Adrenal gland (tissue), 12 donors: ENCODE data around the gene CCDC3. TPM values are rescaled to one million over a fixed set of nuclear protein-coding genes. Genes with fewer than 3 reads are reported as not detected.

Experiments
- DNase-seq, 7 donors: peaks; one replicate each; pipeline ENCODE4 v3.0.0-alpha.2; 2019 to 2020
- H3K27ac ChIP-seq, 5 donors: fragments of 200-600 bp; sonication (generic) in 4 of 5; 1 replicate in 3 of 5; 2 replicates in 2 of 5; pipeline versions ENCODE4 v1.5.1 to v1.8.0; 2016 to 2020; ENCODE audit warnings: mild to moderate bottlenecking in 1 of 5
- H3K27me3 ChIP-seq: fragments of 200-600 bp; 2 replicates; pipeline ENCODE4 v1.8.0; 2021
- H3K36me3 ChIP-seq, 2 donors: fragments of 200-600 bp; replicated peaks in 1 of 2; 1 replicate in 1 of 2; 2 replicates in 1 of 2; pipeline versions ENCODE4 v1.5.1 to v1.8.0; 2018 to 2022
- H3K4me1 ChIP-seq, 2 donors: fragments of 200-600 bp; replicated peaks in 1 of 2; 1 replicate in 1 of 2; 2 replicates in 1 of 2; pipeline versions ENCODE4 v1.5.1 to v1.8.0; 2018 to 2021
- H3K4me3 ChIP-seq, 4 donors: fragments of 200-600 bp; sonication (generic) in 3 of 4; one replicate each; pipeline ENCODE4 v1.5.1; 2016 to 2018
- H3K9me3 ChIP-seq, 3 donors: fragments of 200-600 bp; sonication (generic) in 1 of 3; replicated peaks in 1 of 3; 1 replicate in 2 of 3; 2 replicates in 1 of 3; pipeline versions ENCODE4 v1.5.1 to v1.8.0; 2016 to 2021
- POLR2A ChIP-seq, 2 donors: fragments of 450-650 bp; IDR thresholded peaks; one replicate each; pipeline ENCODE4 v1.6.1; 2017; ENCODE audit warnings: antibody characterized with exemption in 2 of 2, mild to moderate bottlenecking in 2 of 2, moderate library complexity in 1 of 2
- WGBS, 4 donors: extraction: QIAGEN DNeasy Blood & Tissue Kit in 2 of 4; methylation state at CpG; one replicate each; pipeline versions ENCODE4 v1.1.5 to v1.1.7; 2013 to 2017; 5-methylcytosine and 5-hydroxymethylcytosine counted together
- intact Hi-C, 2 donors: fragments of 100-400 bp; cut with DNase I; formaldehyde crosslinking; loops; one replicate each; pipeline versions ENCODE4 v1.14.1 to v1.15.0; 2022 to 2023
- polyA plus RNA-seq, 3 donors: library from polyadenylated mRNA; stranded (reverse); fragments of 200-250 nt in 2 of 3; fragments of 350-450 nt in 1 of 3; fragmentation: Illumina TruSeq in 1 of 3; extraction: RNeasy Lipid Tissue Mini Kit (QIAGEN cat#74804) in 1 of 3; gene quantifications; one replicate each; pipeline ENCODE4 v1.2.3, GENCODE V29; 2013 to 2014
- total RNA-seq, 9 donors: library from RNA; depleted of rRNA in 4 of 9; stranded (reverse); fragments of >200 nt in 4 of 9; fragments of 120-200 nt in 1 of 9; fragmentation: NEBNext Ultra II Directional in 1 of 9; extraction: Animal tissue kit (Norgen Biotek cat#: 25700) in 1 of 9; gene quantifications; one replicate each; pipeline versions ENCODE4 v1.1.0 to v1.2.4, GENCODE V29; 2013 to 2023
- TF ChIP-seq, protein P1 (sequence below), 6 experiments: fragments of 450-650 bp in 4 of 6; fragments of 200-600 bp in 2 of 6; sonication (generic) in 1 of 6; IDR thresholded peaks; 1 replicate in 5 of 6; 2 replicates in 1 of 6; pipeline versions ENCODE4 v1.5.1 to v1.8.0; 2016 to 2021; ENCODE audit warnings: antibody characterized with exemption in 6 of 6, mild to moderate bottlenecking in 2 of 6, moderate library complexity in 1 of 6
- donor health status: healthy with polysubstance abuse.
- donor health status: Bipolar disorder and iron deficiency.
- donor health status: DM: yes; HTN: yes; CAD: no.
- donor health status: DM: no; HTN: no; CAD: no.
- donor health status: DM: no; HTN: no; CAD: no.
- donor health status: DM: yes; HTN: yes; CAD: no.

The CCDC3 gene
- total and polyA plus RNA-seq, 12 donors = 1.6 to 9.9 (median 5.8) TPM

DNA sequence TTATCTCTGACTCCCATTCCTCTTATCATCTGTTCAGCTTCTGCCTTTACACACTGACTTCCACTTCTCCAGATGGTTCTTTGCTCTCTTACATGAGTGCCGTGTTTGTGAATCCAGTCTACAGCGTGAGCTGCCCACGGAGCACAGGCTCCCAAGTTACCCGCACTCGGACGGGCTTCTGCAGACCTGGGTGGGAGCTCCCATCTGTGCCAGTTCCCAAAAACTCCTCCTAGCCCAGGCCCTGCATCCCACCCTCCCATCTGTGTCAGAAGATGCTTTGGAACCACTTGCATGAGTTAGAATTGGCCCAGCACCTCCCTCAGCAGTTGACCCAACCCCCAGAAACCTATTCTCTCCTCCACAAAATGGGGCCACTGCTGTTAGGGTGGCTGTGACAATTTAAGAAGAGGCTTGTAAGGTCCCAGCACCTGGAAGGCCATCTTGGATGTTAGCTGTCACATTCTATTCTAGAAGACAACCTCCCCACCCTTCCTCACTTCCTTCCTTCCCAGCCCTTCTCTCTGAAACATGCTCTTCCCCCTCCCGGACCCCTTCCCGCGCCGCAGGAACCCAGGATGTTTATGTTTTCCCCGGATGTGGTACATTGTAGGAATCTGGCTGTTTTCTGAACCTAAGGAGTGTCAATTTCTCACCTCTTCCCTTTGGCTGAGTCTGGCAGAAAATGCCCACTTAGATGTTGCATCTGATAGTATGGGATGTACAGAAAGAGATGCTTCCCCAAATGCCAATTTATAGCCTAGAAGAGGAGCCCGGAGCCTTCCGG lies 79.2 kb downstream of the CCDC3 start:
- intact Hi-C loops = no loop called here
- H3K36me3 ChIP-seq = no peaks in the 10 kb centered on the region
- no peak overlapping the region for H3K27ac ChIP-seq
- WGBS, 4 donors = 76 to 88% (median 79%) methylated on average over 13 of the region's 13 CpGs
- no peaks in the 10 kb centered on the region for H3K27me3 ChIP-seq
- H3K4me3 ChIP-seq = no peak overlapping the region
- no peaks in the 10 kb centered on the region for H3K4me1 ChIP-seq
- TF ChIP-seq POLR2A (IDR thresholded peaks at IDR 0.05) = no peak
- TF ChIP-seq, protein P1, sequence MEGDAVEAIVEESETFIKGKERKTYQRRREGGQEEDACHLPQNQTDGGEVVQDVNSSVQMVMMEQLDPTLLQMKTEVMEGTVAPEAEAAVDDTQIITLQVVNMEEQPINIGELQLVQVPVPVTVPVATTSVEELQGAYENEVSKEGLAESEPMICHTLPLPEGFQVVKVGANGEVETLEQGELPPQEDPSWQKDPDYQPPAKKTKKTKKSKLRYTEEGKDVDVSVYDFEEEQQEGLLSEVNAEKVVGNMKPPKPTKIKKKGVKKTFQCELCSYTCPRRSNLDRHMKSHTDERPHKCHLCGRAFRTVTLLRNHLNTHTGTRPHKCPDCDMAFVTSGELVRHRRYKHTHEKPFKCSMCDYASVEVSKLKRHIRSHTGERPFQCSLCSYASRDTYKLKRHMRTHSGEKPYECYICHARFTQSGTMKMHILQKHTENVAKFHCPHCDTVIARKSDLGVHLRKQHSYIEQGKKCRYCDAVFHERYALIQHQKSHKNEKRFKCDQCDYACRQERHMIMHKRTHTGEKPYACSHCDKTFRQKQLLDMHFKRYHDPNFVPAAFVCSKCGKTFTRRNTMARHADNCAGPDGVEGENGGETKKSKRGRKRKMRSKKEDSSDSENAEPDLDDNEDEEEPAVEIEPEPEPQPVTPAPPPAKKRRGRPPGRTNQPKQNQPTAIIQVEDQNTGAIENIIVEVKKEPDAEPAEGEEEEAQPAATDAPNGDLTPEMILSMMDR (IDR thresholded peaks at IDR 0.05) = no peak
- no peaks in the 10 kb centered on the region for H3K9me3 ChIP-seq
- DNase-seq = no peak

DNA sequence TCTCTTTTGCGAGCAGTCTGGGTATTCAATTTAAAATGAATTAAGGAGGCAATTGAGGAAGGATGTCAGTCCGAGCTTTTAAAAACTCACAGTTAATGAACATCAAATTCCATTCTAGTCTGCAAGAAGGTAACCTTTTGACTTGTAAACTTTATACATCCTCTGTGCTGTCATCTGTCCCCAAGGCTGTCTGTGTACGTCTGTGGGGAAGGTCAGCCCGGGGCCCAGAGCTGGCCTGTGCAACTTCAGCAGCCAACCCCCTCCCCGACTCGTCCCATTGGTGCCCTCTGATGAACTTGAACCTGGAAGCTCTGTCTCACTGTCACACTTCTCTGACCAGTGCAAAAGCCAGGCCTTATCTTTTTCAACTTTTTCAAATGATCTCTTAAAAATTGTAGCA lies 80.3 kb downstream of the CCDC3 start:
- 25 to 43% (median 37%) methylated on average over 6 of the region's 6 CpGs for WGBS, 4 donors
- intact Hi-C loops = no loop called here
- DNase-seq = peak in 4 of 7 donors; percentile 14 to 51 (median 26)
- Histone ChIP-seq H3K4me3 (no peak overlapping the region), H3K27ac (no peak overlapping the region), H3K4me1 (no peaks in the 10 kb centered on the region), H3K9me3 (no peaks in the 10 kb centered on the region), H3K36me3 (no peaks in the 10 kb centered on the region), H3K27me3 (no peaks in the 10 kb centered on the region)
- TF ChIP-seq POLR2A (IDR thresholded peaks at IDR 0.05) = no peak

DNA sequence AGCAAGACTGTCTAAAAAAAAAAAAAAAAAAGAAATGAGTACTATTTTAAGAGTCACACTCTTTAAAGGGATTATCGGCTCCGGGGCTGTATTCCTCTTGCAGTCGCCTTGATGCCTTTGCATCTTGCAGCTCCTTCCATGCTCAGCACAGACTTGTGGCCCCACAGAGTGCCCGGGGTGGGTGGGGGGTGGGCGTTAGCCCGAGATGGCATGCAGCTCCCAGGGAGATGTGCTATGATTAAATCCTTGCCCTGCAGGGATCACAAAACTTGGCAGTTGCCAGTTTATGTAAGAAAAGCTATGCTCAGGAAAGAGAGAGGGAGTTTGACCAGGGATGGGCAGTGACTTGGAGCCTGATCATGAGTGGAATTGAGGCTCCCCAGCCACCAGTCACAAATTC lies 81.9 kb downstream of the CCDC3 start:
- Histone ChIP-seq H3K27ac (no peak overlapping the region), H3K27me3 (no peaks in the 10 kb centered on the region), H3K36me3 (no peaks in the 10 kb centered on the region), H3K9me3 (no peaks in the 10 kb centered on the region), H3K4me3 (no peak overlapping the region), H3K4me1 (no peaks in the 10 kb centered on the region)
- no peak for TF ChIP-seq POLR2A (IDR thresholded peaks at IDR 0.05)
- TF ChIP-seq, protein P1 (IDR thresholded peaks at IDR 0.05) = no peak
- WGBS, 4 donors = 72 to 77% (median 74%) methylated on average over 6 of the region's 6 CpGs
- intact Hi-C loops = no loop called here
- DNase-seq = peak in 1 of 7 donors; percentile 10

DNA sequence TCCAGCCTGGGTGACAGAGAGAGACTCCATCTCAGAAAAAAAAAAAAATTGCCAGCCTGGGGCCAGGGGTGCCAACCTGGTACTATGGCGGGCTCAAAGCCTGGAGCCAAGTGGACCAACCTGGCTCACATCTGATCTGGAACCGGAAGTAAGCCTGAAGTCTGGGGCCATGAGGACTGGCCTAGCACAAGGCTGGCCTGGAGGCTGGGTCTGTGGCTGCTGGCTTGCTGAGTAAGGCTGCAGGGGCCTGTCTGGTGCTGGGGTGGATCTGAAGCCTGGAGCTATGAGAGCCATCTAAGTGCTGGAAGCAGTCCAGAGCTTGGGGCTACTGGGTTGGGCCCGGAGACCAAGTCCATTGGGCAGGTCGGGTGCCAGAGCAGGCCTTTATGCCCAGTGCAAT lies 84.9 kb downstream of the CCDC3 start:
- WGBS, 4 donors = 83 to 93% (median 85%) methylated on average over 1 to 4 of the region's 4 CpGs
- Histone ChIP-seq H3K9me3 (no peaks in the 10 kb centered on the region), H3K4me3 (no peak overlapping the region), H3K4me1 (no peaks in the 10 kb centered on the region), H3K36me3 (no peaks in the 10 kb centered on the region), H3K27me3 (no peaks in the 10 kb centered on the region), H3K27ac (no peak overlapping the region)
- intact Hi-C loops = no loop called here
- DNase-seq = no peak
- TF ChIP-seq POLR2A (IDR thresholded peaks at IDR 0.05) = no peak
- TF ChIP-seq, protein P1 (IDR thresholded peaks at IDR 0.05) = no peak
